ENCODE measurements around the gene SERPINI1. TPM values are rescaled to one million over a fixed set of nuclear protein-coding genes. Genes with fewer than 3 reads are reported as not detected.

SERPINI1 gene
- total and polyA plus RNA-seq, 9 of the 15 experiments (the other 6 are each of a cell fraction or from before 2014, with no cell fraction given): 1.6 to 9.9 (median 3.5) TPM

Small RNA genes lying within 50 kb of the gene (small RNA-seq; reads per million reads assigned to genes)
- not detected for gene HMGN1P8

Other genes starting within 250 kb of the SERPINI1 start
- not detected in 2 replicates for gene WDR49, start 81.8 kb upstream of the SERPINI1 start, total RNA-seq (2014; rRNA removed)
- not detected in 2 replicates for gene WDR49, start 81.8 kb upstream of the SERPINI1 start, total RNA-seq (2014; rRNA removed; fragmentation: Illumina TruSeq; extraction: Trizol)
- gene WDR49, start 81.8 kb upstream of the SERPINI1 start, total RNA-seq (2015; rRNA removed; fragmentation: Illumina TruSeq; extraction: Trizol): not detected in 2 replicates
- gene WDR49, start 81.8 kb upstream of the SERPINI1 start, total RNA-seq (2021): not detected in 2 replicates
- gene WDR49, start 81.8 kb upstream of the SERPINI1 start, polyA plus RNA-seq (2011; rRNA removed): 0.04 TPM in 1 of 2 replicates, not detected in the other
- gene WDR49, start 81.8 kb upstream of the SERPINI1 start, polyA plus RNA-seq (2014; fragmentation: Illumina TruSeq; extraction: Trizol): not detected in 2 replicates
- not detected for gene WDR49, start 81.8 kb upstream of the SERPINI1 start, polyA plus RNA-seq (2014; fragmentation: Nextera tagmentation; extraction: Ambion mirVana)
- gene WDR49, start 81.8 kb upstream of the SERPINI1 start, polyA plus RNA-seq (2014; rRNA removed): not detected in 2 replicates
- gene PDCD10, start 829 bp upstream of the SERPINI1 start, total RNA-seq (2014; rRNA removed): 189 and 206 TPM in 2 replicates
- gene PDCD10, start 829 bp upstream of the SERPINI1 start, total RNA-seq (2014; rRNA removed; fragmentation: Illumina TruSeq; extraction: Trizol): 217 and 246 TPM in 2 replicates
- gene PDCD10, start 829 bp upstream of the SERPINI1 start, total RNA-seq (2015; rRNA removed; fragmentation: Illumina TruSeq; extraction: Trizol): 170 and 178 TPM in 2 replicates
- gene PDCD10, start 829 bp upstream of the SERPINI1 start, total RNA-seq (2021): 121 and 134 TPM in 2 replicates
- 144 and 233 TPM in 2 replicates for gene PDCD10, start 829 bp upstream of the SERPINI1 start, polyA plus RNA-seq (2011; rRNA removed)
- gene PDCD10, start 829 bp upstream of the SERPINI1 start, polyA plus RNA-seq (2014; fragmentation: Illumina TruSeq; extraction: Trizol): 218 and 276 TPM in 2 replicates
- gene PDCD10, start 829 bp upstream of the SERPINI1 start, polyA plus RNA-seq (2014; fragmentation: Nextera tagmentation; extraction: Ambion mirVana): 100 to 1,000 TPM; 423 to 476 TPM
- 219 and 232 TPM in 2 replicates for gene PDCD10, start 829 bp upstream of the SERPINI1 start, polyA plus RNA-seq (2014; rRNA removed)

Measured in K562 (cell line).